Hippocampal formation (tissue), 2 donors: Measurements from ENCODE around the gene ZNF718.
"Not testable (repeated sequence)": the region's sequence is repeated elsewhere in the genome, so short reads cannot be mapped to it uniquely, and the experiment has no call there.

Source experiments
- DNase-seq, 2 donors: peaks; one replicate each; lab custom pipeline; 2025; lab: John Stamatoyannopoulos, UW

ZNF718 gene

GRCh38 chr4:124275-125081 is at the start of gene ZNF718:
Gene ZNF718, plus strand, starts transcription at chr4:124501. Its CDS starts 170 bp downstream, at chr4:124671.
- DNase-seq: peak; percentile 90 to 96

- DNase-seq: no peak
These were observed 38.4 kb upstream of the ZNF718 start for GRCh38 chr4:85951-86350.

- DNase-seq: not testable (repeated sequence)
These were observed 37.6 kb upstream of the ZNF718 start for GRCh38 chr4:86559-87324.

GRCh38 chr4:98386-98785 is 25.9 kb upstream of the ZNF718 start:
- no peak for DNase-seq

GRCh38 chr4:99863-100262 is 24.4 kb upstream of the ZNF718 start:
- DNase-seq: no peak

- DNase-seq: no peak
These were observed 17.2 kb upstream of the ZNF718 start for GRCh38 chr4:107083-107443.

- no peak for DNase-seq
These were observed 16.6 kb upstream of the ZNF718 start for GRCh38 chr4:107444-108429.

GRCh38 chr4:112771-113170 is 11.5 kb upstream of the ZNF718 start:
- no peak for DNase-seq

- no peak for DNase-seq
These were observed 10.6 kb upstream of the ZNF718 start for GRCh38 chr4:113732-114131.

- no peak for DNase-seq
These were observed 10.2 kb upstream of the ZNF718 start for GRCh38 chr4:114149-114548.

GRCh38 chr4:116499-116898 is 7.8 kb upstream of the ZNF718 start:
- DNase-seq: no peak

- DNase-seq: no peak
These were observed 3.7 kb upstream of the ZNF718 start for GRCh38 chr4:120616-121015.

- no peak for DNase-seq
These were observed 2.8 kb upstream of the ZNF718 start for GRCh38 chr4:121408-122084.

GRCh38 chr4:123922-124274 is 403 bp upstream of the ZNF718 start:
- not testable (repeated sequence) for DNase-seq

GRCh38 chr4:125091-125771 is 930 bp downstream of the ZNF718 start:
- no peak for DNase-seq

GRCh38 chr4:125833-126232 is 1.5 kb downstream of the ZNF718 start:
- no peak for DNase-seq

- DNase-seq: no peak
These were observed 8.2 kb downstream of the ZNF718 start for GRCh38 chr4:132483-132882.

- no peak for DNase-seq
These were observed 14.6 kb downstream of the ZNF718 start for GRCh38 chr4:138935-139334.

- no peak for DNase-seq
These were observed 15.4 kb downstream of the ZNF718 start for GRCh38 chr4:139691-140090.

- no peak for DNase-seq
These were observed 22.3 kb downstream of the ZNF718 start for GRCh38 chr4:146621-147020.

- no peak for DNase-seq
These were observed 22.9 kb downstream of the ZNF718 start for GRCh38 chr4:147233-147632.
